K562 (cell line): ENCODE data around the gene CADPS2. TPM values are rescaled to one million over a fixed set of nuclear protein-coding genes. Genes with fewer than 3 reads are reported as not detected.
A peak's percentile ranks its signal among the peaks of the same experiment; 100 is the strongest.

Experiments used
- ATAC-seq: fragments of 200-7000 bp; cut with Tn5 transposase; 3 replicates; pipeline ENCODE4 v1.9.1; 2020; ENCODE audit warnings: moderate library complexity
- BruUV-seq: library from RNA; stranded (reverse); fragments of 400-500 nt; replicated peaks from 2 replicates; lab custom pipeline; 2021; lab: Mats Ljungman, UMichigan
- CTCF ChIA-PET: fragments of 300-600 bp; formaldehyde crosslinking; extraction: SDS; loops from one replicate; lab custom pipeline; 2021; ENCODE audit warnings: low intra/inter-chr PET ratio; lab: Yijun Ruan, JAX
- POLR2A ChIA-PET: fragments of 300-600, 350-650 bp; sonication (Branson Sonifier 250); formaldehyde crosslinking; extraction: SDS; loops from one replicate; lab custom pipeline; 2021; ENCODE audit warnings: antibody characterized with exemption, inconsistent platforms; lab: Yijun Ruan, JAX
- DNase-seq, 4 experiments: peaks; one replicate each; pipeline versions ENCODE4 v3.0.0 to v3.0.0-alpha.2; 2011 to 2018; ENCODE audit warnings: low spot score in 3 of 4, mixed read lengths in 3 of 4; ENCODE audit errors: extremely low read depth in 1 of 4
- FAIRE-seq: peaks from 2 replicates; lab custom pipeline; 2011; peaks lifted over from hg19 to GRCh38; lab: Jason Lieb, UNC
- H2AFZ ChIP-seq: 2 replicates; pipeline ENCODE4 v1.6.0; 2011; ENCODE audit warnings: low read depth, low read length, control low read depth, inconsistent platforms
- H3K27ac ChIP-seq: fragments of 200-600 bp; 3 replicates; pipeline ENCODE4 v1.8.0; 2011; ENCODE audit warnings: low read depth, mild to moderate bottlenecking, control low read depth, inconsistent platforms, low read length, moderate library complexity, mixed read lengths; ENCODE audit errors: extremely low read depth
- H3K27me3 ChIP-seq, 2 experiments: fragments of 300-600 bp in 1 of 2; 2 replicates in 1 of 2; 3 replicates in 1 of 2; pipeline versions ENCODE4 v1.6.0 to v1.8.0; 2011; ENCODE audit warnings: inconsistent platforms in 2 of 2, low read length in 2 of 2, mild to moderate bottlenecking in 1 of 2, mixed read lengths in 1 of 2, moderate library complexity in 1 of 2; ENCODE audit not compliant: control insufficient read depth in 2 of 2, insufficient read depth in 2 of 2
- H3K36me3 ChIP-seq: fragments of 300-600 bp; 3 replicates; pipeline ENCODE4 v1.8.0; 2011; ENCODE audit warnings: mild to moderate bottlenecking, low read length, inconsistent platforms; ENCODE audit not compliant: control insufficient read depth, insufficient read depth
- H3K4me1 ChIP-seq, 2 experiments: fragments of 200-600 bp in 1 of 2; replicated peaks in 1 of 2; 2 replicates in 1 of 2; 3 replicates in 1 of 2; pipeline versions ENCODE4 v1.5.1 to v1.8.0; 2011; ENCODE audit warnings: inconsistent platforms in 2 of 2, low read length in 2 of 2, mild to moderate bottlenecking in 1 of 2, mixed read lengths in 1 of 2, moderate library complexity in 1 of 2; ENCODE audit not compliant: control insufficient read depth in 2 of 2, insufficient read depth in 2 of 2
- H3K4me2 ChIP-seq: 2 replicates; pipeline ENCODE4 v1.6.1; 2011; ENCODE audit warnings: low read length, control low read depth, inconsistent platforms, mixed read lengths; ENCODE audit not compliant: insufficient read depth
- H3K4me3 ChIP-seq: fragments of 200-600 bp; sonication (generic), shearing (Covaris generic); 2 replicates; pipeline ENCODE4 v1.5.1; 2016; ENCODE audit warnings: control low read depth, inconsistent platforms
- H3K79me2 ChIP-seq: fragments of 200-600 bp; 3 replicates; pipeline ENCODE4 v1.8.0; 2011; ENCODE audit warnings: low read length, inconsistent platforms; ENCODE audit not compliant: control insufficient read depth, insufficient read depth
- H3K9ac ChIP-seq, 2 experiments: 2 replicates each; pipeline versions ENCODE4 v1.6.0 to v1.6.1; 2011; ENCODE audit warnings: low read depth in 2 of 2, low read length in 2 of 2, control low read depth in 1 of 2, inconsistent platforms in 1 of 2, mild to moderate bottlenecking in 1 of 2, mixed read lengths in 1 of 2; ENCODE audit not compliant: insufficient read depth in 1 of 2
- H3K9me1 ChIP-seq: one replicate; pipeline ENCODE4 v1.6.0; 2011; ENCODE audit warnings: inconsistent platforms, mild to moderate bottlenecking, low read length, moderate library complexity; ENCODE audit not compliant: control insufficient read depth, insufficient read depth
- H3K9me3 ChIP-seq: replicated peaks from 2 replicates; pipeline ENCODE4 v1.5.1; 2011; ENCODE audit warnings: low read depth, low read length, inconsistent platforms; ENCODE audit not compliant: control insufficient read depth, insufficient read depth
- H4K20me1 ChIP-seq: replicated peaks from 2 replicates; pipeline ENCODE4 v1.6.1; 2011; ENCODE audit warnings: low read length, inconsistent platforms, mixed read lengths; ENCODE audit not compliant: control insufficient read depth, insufficient read depth
- EP300 ChIP-seq: IDR thresholded peaks from 2 replicates; pipeline ENCODE4 v1.6.1; 2012; ENCODE audit warnings: low read length, improper control_type of control experiment
- POLR2AphosphoS5 ChIP-seq: IDR thresholded peaks from 2 replicates; pipeline ENCODE4 v1.6.1; 2011; ENCODE audit warnings: mild to moderate bottlenecking, low read depth, low read length, moderate library complexity; ENCODE audit not compliant: control insufficient read depth, insufficient read depth
- RBM17 ChIP-seq: fragments of 200-400 bp; formaldehyde crosslinking; IDR thresholded peaks from 2 replicates; pipeline ENCODE4 v1.6.1; 2017; ENCODE audit warnings: low read depth, mild to moderate bottlenecking, low read length, borderline replicate concordance
- TARDBP ChIP-seq: fragments of 450-650 bp; IDR thresholded peaks from 2 replicates; pipeline ENCODE4 v1.6.1; 2016
- THRAP3 ChIP-seq: fragments of 450-650 bp; IDR thresholded peaks from 2 replicates; pipeline ENCODE4 v1.6.1; 2016; ENCODE audit warnings: mild to moderate bottlenecking, inconsistent platforms, borderline replicate concordance
- ZFP1 ChIP-seq: fragments of 450-650 bp; formaldehyde crosslinking; IDR thresholded peaks from 2 replicates; pipeline ENCODE4 v1.4.0; 2020; ENCODE audit warnings: mild to moderate bottlenecking, mixed read lengths
- WGBS: fragments of 100-300 bp; shearing (Covaris generic); methylation state at CpG from one replicate; pipeline ENCODE4 v1.1.6; 2016; ENCODE audit warnings: low coverage, mixed read lengths; ENCODE audit not compliant: insufficient coverage; ENCODE audit errors: missing lambda C conversion rate; 5-methylcytosine and 5-hydroxymethylcytosine counted together
- in situ Hi-C: fragments of 300-500 bp; cut with MboI; formaldehyde crosslinking; loops from 4 replicates; pipeline ENCODE4 v1.15.0; 2018; ENCODE audit warnings: inconsistent platforms, mixed read lengths
- intact Hi-C: fragments of 100-400 bp; cut with micrococcal nuclease; formaldehyde crosslinking; loops from 2 replicates; pipeline ENCODE4 v1.14.2; 2022
- polyA plus RNA-seq, 8 experiments: library from polyadenylated mRNA; depleted of rRNA in 4 of 8; stranded (reverse) in 5 of 8; unstranded in 3 of 8; fragments of >200 nt; fragmentation: Nextera tagmentation in 2 of 8; fragmentation: Illumina TruSeq in 1 of 8; extraction: Ambion mirVana in 2 of 8; extraction: Trizol in 1 of 8; gene quantifications; 2 replicates each; pipeline versions ENCODE4 v1.2.1 to v1.2.3, GENCODE V29; 2011 to 2014; ENCODE audit warnings: inconsistent platforms in 1 of 8, missing spikeins in 1 of 8
- total RNA-seq, 7 experiments: library from RNA; depleted of rRNA in 6 of 7; stranded (reverse); fragments of >200 nt in 6 of 7; fragmentation: Illumina TruSeq in 2 of 7; extraction: Trizol in 2 of 7; gene quantifications; 2 replicates each; pipeline versions ENCODE4 v1.2.1 to v1.2.3, GENCODE V29; 2011 to 2021; ENCODE audit warnings: low replicate concordance in 1 of 7
- TF ChIP-seq, protein P1 (sequence below), 2 experiments: fragments of 450-650 bp; formaldehyde crosslinking in 1 of 2; IDR thresholded peaks; 2 replicates each; pipeline versions ENCODE4 v1.4.0 to v1.6.1; 2014 to 2020; ENCODE audit warnings: mild to moderate bottlenecking in 2 of 2, borderline replicate concordance in 1 of 2, low read depth in 1 of 2
- TF ChIP-seq, protein P2 (sequence below): fragments of 250-450 bp; sonication (Bioruptor Pico); IDR thresholded peaks from 2 replicates; pipeline ENCODE4 v1.4.0; 2020; ENCODE audit warnings: mild to moderate bottlenecking, moderate library complexity

The CADPS2 gene
- total and polyA plus RNA-seq, 9 of the 15 experiments (the other 6 are each of a cell fraction or from before 2014, with no cell fraction given): 0.03 to 0.14 (median 0.04) TPM; not detected in 1

DNA sequence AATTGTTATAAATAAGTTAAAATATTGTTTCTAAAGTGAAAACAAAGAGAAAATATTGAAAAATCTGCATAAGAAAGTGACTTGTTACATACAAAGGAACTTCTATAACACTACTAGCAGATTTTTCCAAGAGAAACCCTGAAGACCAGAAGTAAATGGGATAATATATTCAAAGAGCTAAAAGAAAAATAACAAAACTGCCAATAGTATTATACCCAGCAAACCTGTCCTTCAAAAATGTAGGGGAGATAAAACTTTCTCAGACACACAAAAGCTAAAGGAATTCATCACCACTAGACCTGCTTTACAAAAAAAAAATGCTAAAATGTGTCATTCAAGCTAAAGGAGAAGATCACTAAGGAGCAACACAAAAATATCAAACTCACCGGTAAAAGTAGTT lies 17.0 kb downstream of the CADPS2 start:
- TF ChIP-seq, protein P1, sequence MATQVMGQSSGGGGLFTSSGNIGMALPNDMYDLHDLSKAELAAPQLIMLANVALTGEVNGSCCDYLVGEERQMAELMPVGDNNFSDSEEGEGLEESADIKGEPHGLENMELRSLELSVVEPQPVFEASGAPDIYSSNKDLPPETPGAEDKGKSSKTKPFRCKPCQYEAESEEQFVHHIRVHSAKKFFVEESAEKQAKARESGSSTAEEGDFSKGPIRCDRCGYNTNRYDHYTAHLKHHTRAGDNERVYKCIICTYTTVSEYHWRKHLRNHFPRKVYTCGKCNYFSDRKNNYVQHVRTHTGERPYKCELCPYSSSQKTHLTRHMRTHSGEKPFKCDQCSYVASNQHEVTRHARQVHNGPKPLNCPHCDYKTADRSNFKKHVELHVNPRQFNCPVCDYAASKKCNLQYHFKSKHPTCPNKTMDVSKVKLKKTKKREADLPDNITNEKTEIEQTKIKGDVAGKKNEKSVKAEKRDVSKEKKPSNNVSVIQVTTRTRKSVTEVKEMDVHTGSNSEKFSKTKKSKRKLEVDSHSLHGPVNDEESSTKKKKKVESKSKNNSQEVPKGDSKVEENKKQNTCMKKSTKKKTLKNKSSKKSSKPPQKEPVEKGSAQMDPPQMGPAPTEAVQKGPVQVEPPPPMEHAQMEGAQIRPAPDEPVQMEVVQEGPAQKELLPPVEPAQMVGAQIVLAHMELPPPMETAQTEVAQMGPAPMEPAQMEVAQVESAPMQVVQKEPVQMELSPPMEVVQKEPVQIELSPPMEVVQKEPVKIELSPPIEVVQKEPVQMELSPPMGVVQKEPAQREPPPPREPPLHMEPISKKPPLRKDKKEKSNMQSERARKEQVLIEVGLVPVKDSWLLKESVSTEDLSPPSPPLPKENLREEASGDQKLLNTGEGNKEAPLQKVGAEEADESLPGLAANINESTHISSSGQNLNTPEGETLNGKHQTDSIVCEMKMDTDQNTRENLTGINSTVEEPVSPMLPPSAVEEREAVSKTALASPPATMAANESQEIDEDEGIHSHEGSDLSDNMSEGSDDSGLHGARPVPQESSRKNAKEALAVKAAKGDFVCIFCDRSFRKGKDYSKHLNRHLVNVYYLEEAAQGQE (IDR thresholded peaks at IDR 0.05; ENCODE audit: borderline replicate concordance): no peak
- TF ChIP-seq, protein P1 (CRISPR knock-in tag; IDR thresholded peaks at IDR 0.05; ENCODE audit: low read depth): no peak
- peak; percentile 84 for TF ChIP-seq ZFP1
- TF ChIP-seq EP300: no peak
- no peak for TF ChIP-seq THRAP3
- no peak for TF ChIP-seq RBM17
- TF ChIP-seq POLR2AphosphoS5: no peak
- TF ChIP-seq, protein P2, sequence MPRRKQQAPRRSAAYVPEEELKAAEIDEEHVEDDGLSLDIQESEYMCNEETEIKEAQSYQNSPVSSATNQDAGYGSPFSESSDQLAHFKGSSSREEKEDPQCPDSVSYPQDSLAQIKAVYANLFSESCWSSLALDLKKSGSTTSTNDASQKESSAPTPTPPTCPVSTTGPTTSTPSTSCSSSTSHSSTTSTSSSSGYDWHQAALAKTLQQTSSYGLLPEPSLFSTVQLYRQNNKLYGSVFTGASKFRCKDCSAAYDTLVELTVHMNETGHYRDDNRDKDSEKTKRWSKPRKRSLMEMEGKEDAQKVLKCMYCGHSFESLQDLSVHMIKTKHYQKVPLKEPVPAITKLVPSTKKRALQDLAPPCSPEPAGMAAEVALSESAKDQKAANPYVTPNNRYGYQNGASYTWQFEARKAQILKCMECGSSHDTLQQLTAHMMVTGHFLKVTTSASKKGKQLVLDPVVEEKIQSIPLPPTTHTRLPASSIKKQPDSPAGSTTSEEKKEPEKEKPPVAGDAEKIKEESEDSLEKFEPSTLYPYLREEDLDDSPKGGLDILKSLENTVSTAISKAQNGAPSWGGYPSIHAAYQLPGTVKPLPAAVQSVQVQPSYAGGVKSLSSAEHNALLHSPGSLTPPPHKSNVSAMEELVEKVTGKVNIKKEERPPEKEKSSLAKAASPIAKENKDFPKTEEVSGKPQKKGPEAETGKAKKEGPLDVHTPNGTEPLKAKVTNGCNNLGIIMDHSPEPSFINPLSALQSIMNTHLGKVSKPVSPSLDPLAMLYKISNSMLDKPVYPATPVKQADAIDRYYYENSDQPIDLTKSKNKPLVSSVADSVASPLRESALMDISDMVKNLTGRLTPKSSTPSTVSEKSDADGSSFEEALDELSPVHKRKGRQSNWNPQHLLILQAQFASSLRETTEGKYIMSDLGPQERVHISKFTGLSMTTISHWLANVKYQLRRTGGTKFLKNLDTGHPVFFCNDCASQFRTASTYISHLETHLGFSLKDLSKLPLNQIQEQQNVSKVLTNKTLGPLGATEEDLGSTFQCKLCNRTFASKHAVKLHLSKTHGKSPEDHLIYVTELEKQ (CRISPR knock-in tag): no peak
- no peak for TF ChIP-seq TARDBP
- H3K4me1 ChIP-seq: no peaks in the 10 kb centered on the region
- ATAC-seq (no peak), FAIRE-seq (no peak), DNase-seq (no peak)
- POLR2A ChIA-PET: no interaction called here
- BruUV-seq: no TSS peak
- H4K20me1 ChIP-seq: no peaks in the 10 kb centered on the region
- no peaks in the 10 kb centered on the region for H3K27me3 ChIP-seq
- CTCF ChIA-PET: no interaction called here
- no peak overlapping the region for H3K4me3 ChIP-seq
- intact Hi-C loops (no loop called here), in situ Hi-C loops (no loop called here)
- no peak overlapping the region for H2AFZ ChIP-seq
- H3K9ac ChIP-seq: no peak overlapping the region
- no peaks in the 10 kb centered on the region for H3K36me3 ChIP-seq
- no peak overlapping the region for H3K27ac ChIP-seq
- H3K4me2 ChIP-seq: no peak overlapping the region
- no peaks in the 10 kb centered on the region for H3K9me1 ChIP-seq
- peaks cover 3% of the 10 kb centered on the region; the same call in 1 of the 2 replicates for H3K9me3 ChIP-seq
- no peaks in the 10 kb centered on the region for H3K79me2 ChIP-seq
- 0% methylated on average over 1 of the region's 1 CpG for WGBS
